ENCODE measurements around the gene SFMBT2. TPM values are rescaled to one million over a fixed set of nuclear protein-coding genes. Genes with fewer than 3 reads are reported as not detected.

Gene SFMBT2
- total RNA-seq, 2 experiments from 2014 or later = 7.9 to 8.3 TPM

- Histone ChIP-seq H3K4me2 (ENCODE audit: low read length) (no peak overlapping the region), H3K9me2 (ENCODE audit: insufficient read depth, low read length) (no peaks in the 10 kb centered on the region), H4K20me1 (ENCODE audit: insufficient read depth, low read length) (no peaks in the 10 kb centered on the region), H2AFZ (ENCODE audit: low read length) (no peak overlapping the region), H3K27ac (ENCODE audit: low read depth, low read length, poor library complexity, severe bottlenecking) (no peak overlapping the region), H3K36me3 (ENCODE audit: insufficient read depth, low read length) (no peaks in the 10 kb centered on the region), H3K4me1 (ENCODE audit: insufficient read depth, low read length, poor library complexity, severe bottlenecking) (peaks cover 4% of the 10 kb centered on the region), H3K4me3 (ENCODE audit: low read depth, low read length, poor library complexity, severe bottlenecking) (no peak overlapping the region), H3K79me2 (ENCODE audit: insufficient read depth, low read depth, low read length) (no peaks in the 10 kb centered on the region), H3K9me3 (ENCODE audit: low read length) (no peaks in the 10 kb centered on the region)
- BruUV-seq (replicated peaks) = no TSS peak
- no peak for DNase-seq (ENCODE audit: low spot score)
- TF ChIP-seq EZH2phosphoT487 (IDR thresholded peaks at IDR 0.05; ENCODE audit: borderline replicate concordance, low read depth, low read length) = no peak
- TF ChIP-seq CTCF (conservative IDR thresholded peaks at IDR 0.05; ENCODE audit: low read length) = no peak
- ChIA-PET CTCF (ENCODE audit: unreplicated experiment) (no interaction called here), POLR2A (no interaction called here)
- intact Hi-C loops (cut with micrococcal nuclease; ENCODE audit: unreplicated experiment) = no loop called here
Measured at GRCh38 chr10:7117177-7117799, 293.5 kb downstream of the SFMBT2 start.

- DNase-seq (ENCODE audit: low spot score) = no peak
- Histone ChIP-seq H3K4me3 (ENCODE audit: low read depth, low read length, poor library complexity, severe bottlenecking) (no peak overlapping the region), H3K36me3 (ENCODE audit: insufficient read depth, low read length) (no peaks in the 10 kb centered on the region), H2AFZ (ENCODE audit: low read length) (no peak overlapping the region), H4K20me1 (ENCODE audit: insufficient read depth, low read length) (no peaks in the 10 kb centered on the region), H3K4me1 (ENCODE audit: insufficient read depth, low read length, poor library complexity, severe bottlenecking) (no peaks in the 10 kb centered on the region), H3K4me2 (ENCODE audit: low read length) (no peak overlapping the region), H3K9me2 (ENCODE audit: insufficient read depth, low read length) (no peaks in the 10 kb centered on the region), H3K79me2 (ENCODE audit: insufficient read depth, low read depth, low read length) (no peaks in the 10 kb centered on the region), H3K9me3 (ENCODE audit: low read length) (no peaks in the 10 kb centered on the region), H3K27ac (ENCODE audit: low read depth, low read length, poor library complexity, severe bottlenecking) (no peak overlapping the region)
- POLR2A ChIA-PET = no interaction called here
- intact Hi-C loops (cut with micrococcal nuclease; ENCODE audit: unreplicated experiment) = no loop called here
- no TSS peak for BruUV-seq (replicated peaks)
- CTCF ChIA-PET (ENCODE audit: unreplicated experiment) = no interaction called here
- TF ChIP-seq CTCF (conservative IDR thresholded peaks at IDR 0.05; ENCODE audit: low read length) (no peak), EZH2phosphoT487 (IDR thresholded peaks at IDR 0.05; ENCODE audit: borderline replicate concordance, low read depth, low read length) (no peak)
Measured at GRCh38 chr10:7111561-7111960, 299.3 kb downstream of the SFMBT2 start.

GRCh38 chr10:7111089-7111488, 299.7 kb downstream of the SFMBT2 start:
- H3K27ac ChIP-seq (ENCODE audit: low read depth, low read length, poor library complexity, severe bottlenecking) = no peak overlapping the region
- no peak overlapping the region for H3K4me3 ChIP-seq (ENCODE audit: low read depth, low read length, poor library complexity, severe bottlenecking)
- H3K79me2 ChIP-seq (ENCODE audit: insufficient read depth, low read depth, low read length) = no peaks in the 10 kb centered on the region
- H2AFZ ChIP-seq (ENCODE audit: low read length) = no peak overlapping the region
- CTCF ChIA-PET (ENCODE audit: unreplicated experiment) = no interaction called here
- POLR2A ChIA-PET = no interaction called here
- no peaks in the 10 kb centered on the region for H4K20me1 ChIP-seq (ENCODE audit: insufficient read depth, low read length)
- no peaks in the 10 kb centered on the region for H3K9me3 ChIP-seq (ENCODE audit: low read length)
- no peaks in the 10 kb centered on the region for H3K36me3 ChIP-seq (ENCODE audit: insufficient read depth, low read length)
- no peak for DNase-seq (ENCODE audit: low spot score)
- H3K9me2 ChIP-seq (ENCODE audit: insufficient read depth, low read length) = no peaks in the 10 kb centered on the region
- BruUV-seq (replicated peaks) = no TSS peak
- intact Hi-C loops (cut with micrococcal nuclease; ENCODE audit: unreplicated experiment) = no loop called here
- no peaks in the 10 kb centered on the region for H3K4me1 ChIP-seq (ENCODE audit: insufficient read depth, low read length, poor library complexity, severe bottlenecking)
- H3K4me2 ChIP-seq (ENCODE audit: low read length) = no peak overlapping the region
- TF ChIP-seq CTCF (conservative IDR thresholded peaks at IDR 0.05; ENCODE audit: low read length) (no peak), EZH2phosphoT487 (IDR thresholded peaks at IDR 0.05; ENCODE audit: borderline replicate concordance, low read depth, low read length) (no peak)

Data from OCI-LY7 (cell line).